ENCODE data around the gene LMX1B.

Gene LMX1B

DNA sequence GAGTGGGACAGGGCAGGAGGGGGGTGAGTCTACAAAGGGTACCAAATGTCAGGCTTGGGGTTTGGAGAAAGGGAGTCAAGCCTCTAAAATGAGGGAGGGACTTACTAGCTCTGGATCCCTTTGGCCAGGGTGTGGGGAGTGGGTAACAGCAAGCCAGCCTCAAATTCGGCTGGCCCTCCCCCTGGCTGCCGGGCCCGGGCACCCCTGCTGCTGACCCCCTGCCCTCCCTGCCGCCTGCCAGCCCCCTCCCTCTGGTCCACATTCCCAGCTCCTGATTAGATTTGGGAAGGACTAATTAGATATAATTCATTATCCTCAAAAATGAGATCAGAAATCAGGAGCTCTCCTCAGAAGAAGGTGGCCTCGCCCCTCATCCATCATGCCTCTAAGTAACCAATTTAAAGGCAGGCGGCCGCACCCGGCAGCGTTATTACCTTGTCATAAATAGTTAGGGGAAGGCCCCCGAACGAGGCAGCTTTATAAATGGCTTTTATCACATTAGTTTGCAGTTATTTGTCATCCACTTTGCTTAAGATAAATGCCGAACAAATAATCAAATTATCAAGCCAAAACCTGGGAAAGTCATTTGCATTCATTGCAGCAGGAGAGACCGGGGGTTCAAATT, 44.6 kb downstream of the LMX1B start:
- H3K27ac ChIP-seq = no peak overlapping the region
- TF ChIP-seq, protein P1, sequence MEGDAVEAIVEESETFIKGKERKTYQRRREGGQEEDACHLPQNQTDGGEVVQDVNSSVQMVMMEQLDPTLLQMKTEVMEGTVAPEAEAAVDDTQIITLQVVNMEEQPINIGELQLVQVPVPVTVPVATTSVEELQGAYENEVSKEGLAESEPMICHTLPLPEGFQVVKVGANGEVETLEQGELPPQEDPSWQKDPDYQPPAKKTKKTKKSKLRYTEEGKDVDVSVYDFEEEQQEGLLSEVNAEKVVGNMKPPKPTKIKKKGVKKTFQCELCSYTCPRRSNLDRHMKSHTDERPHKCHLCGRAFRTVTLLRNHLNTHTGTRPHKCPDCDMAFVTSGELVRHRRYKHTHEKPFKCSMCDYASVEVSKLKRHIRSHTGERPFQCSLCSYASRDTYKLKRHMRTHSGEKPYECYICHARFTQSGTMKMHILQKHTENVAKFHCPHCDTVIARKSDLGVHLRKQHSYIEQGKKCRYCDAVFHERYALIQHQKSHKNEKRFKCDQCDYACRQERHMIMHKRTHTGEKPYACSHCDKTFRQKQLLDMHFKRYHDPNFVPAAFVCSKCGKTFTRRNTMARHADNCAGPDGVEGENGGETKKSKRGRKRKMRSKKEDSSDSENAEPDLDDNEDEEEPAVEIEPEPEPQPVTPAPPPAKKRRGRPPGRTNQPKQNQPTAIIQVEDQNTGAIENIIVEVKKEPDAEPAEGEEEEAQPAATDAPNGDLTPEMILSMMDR (conservative IDR thresholded peaks at IDR 0.05) = no peak
- TF ChIP-seq ZFX (IDR thresholded peaks at IDR 0.05) = no peak

DNA sequence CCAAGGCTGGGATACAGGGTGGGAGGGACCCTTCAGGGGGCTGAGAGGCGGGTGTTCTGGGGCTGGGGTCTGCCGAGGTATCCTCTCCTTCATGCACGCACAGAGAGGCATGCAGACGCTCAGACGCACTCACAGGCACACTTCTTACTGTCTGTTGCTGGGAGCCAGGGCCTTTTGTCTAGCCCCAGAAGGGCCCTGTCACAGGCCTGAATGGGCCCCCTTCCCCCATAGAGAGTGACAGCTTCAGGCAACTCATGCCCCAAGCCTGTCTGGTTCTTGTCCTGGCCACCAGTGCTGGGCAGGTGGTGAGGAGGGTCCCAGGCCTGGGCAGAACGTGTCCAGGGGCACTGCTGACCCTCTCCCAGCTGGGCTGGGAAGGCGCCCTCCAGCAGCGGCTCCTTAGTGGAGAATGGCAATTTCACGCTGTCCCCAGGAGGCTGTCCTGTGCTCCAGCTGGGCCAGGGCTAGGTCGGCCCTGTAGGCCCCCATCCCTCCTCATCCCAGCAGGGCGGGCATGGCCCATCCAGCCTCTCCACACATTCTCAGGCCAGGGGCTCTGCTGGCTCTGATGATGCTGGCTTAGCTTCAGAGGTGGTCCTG, 45.3 kb downstream of the LMX1B start:
- TF ChIP-seq, protein P1 (conservative IDR thresholded peaks at IDR 0.05) = no peak
- no peak for TF ChIP-seq ZFX (IDR thresholded peaks at IDR 0.05)

DNA sequence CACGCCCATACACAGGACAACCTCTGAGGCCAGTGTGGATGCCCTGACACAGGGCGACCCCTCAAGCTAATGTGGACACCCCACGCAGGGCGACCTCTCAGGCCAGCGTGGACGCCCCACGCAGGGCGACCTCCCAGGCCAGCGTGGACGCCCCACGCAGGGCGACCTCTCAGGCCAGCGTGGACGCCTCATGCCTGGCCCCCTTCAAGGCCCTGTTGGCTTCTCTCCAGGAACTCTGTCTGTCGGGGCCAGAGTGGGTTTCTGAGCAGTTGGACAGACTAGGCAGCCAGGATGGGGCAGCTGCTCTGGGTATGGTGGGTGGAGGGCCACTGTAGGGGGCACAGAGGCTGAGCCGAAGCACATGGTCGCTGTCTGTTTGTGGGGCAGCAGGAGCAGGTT, 47.4 kb downstream of the LMX1B start:
- TF ChIP-seq ZFX (IDR thresholded peaks at IDR 0.05) = no peak
- TF ChIP-seq, protein P1 (conservative IDR thresholded peaks at IDR 0.05) = no peak

More for the DNA sequence above, 45.3 kb downstream of the LMX1B start:
- H3K27ac ChIP-seq = no peak overlapping the region

GRCh38 chr9:126661521-126662251, 48.0 kb downstream of the LMX1B start:
- peak overlapping the region; percentile 67 for H3K27ac ChIP-seq
- TF ChIP-seq ZFX (IDR thresholded peaks at IDR 0.05) = no peak
- TF ChIP-seq, protein P1 (conservative IDR thresholded peaks at IDR 0.05) = no peak

More for the DNA sequence above, 47.4 kb downstream of the LMX1B start:
- H3K27ac ChIP-seq = peak overlapping the region; percentile 67

GRCh38 chr9:126663661-126664072, 49.9 kb downstream of the LMX1B start:
- TF ChIP-seq ZFX (IDR thresholded peaks at IDR 0.05) = no peak
- TF ChIP-seq, protein P1 (conservative IDR thresholded peaks at IDR 0.05) = no peak

GRCh38 chr9:126664900-126665643, 51.3 kb downstream of the LMX1B start:
- no peak for TF ChIP-seq ZFX (IDR thresholded peaks at IDR 0.05)
- no peak overlapping the region for H3K27ac ChIP-seq

More at GRCh38 chr9:126663661-126664072, 49.9 kb downstream of the LMX1B start:
- peak overlapping the region; percentile 4 for H3K27ac ChIP-seq

DNA sequence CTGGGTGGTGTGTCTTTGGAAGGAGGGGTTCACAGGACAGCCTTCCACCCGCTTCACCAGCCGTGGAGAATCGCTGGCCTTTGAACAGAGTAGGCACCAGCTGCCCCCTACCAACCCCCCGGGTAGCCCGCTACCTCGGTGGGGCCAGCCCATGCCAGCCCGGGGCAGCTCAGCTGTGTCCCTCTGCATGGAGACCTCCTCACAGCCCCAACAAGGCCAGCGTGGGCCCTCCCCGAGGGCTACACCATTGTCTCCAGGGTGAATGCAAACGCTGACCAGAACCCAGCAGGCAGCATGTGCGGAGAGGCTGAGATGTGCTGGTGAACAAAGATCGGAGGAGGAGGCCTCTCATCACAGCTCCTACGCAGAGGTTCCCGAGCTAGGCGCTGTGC, 51.9 kb downstream of the LMX1B start:
- TF ChIP-seq ZFX (IDR thresholded peaks at IDR 0.05) = no peak
- TF ChIP-seq, protein P1 (conservative IDR thresholded peaks at IDR 0.05) = no peak
- H3K27ac ChIP-seq = no peak overlapping the region

Measured in C4-2B (cell line).